ENCODE results near the gene PPP2R3B.

DNA sequence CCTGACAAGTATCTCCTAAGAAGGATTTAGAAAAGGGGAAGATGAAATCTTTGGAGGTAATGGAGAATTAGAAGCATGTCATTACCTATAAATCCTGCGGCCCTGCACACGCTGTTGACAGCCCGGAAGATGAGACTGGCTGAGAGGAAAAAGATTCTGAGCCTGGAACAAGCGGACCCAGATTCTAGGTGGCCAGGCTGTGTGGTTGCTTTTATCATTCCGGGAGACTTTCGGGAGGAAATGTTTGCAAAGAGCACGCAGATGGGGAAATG is 5.8 kb upstream of the PPP2R3B start:
- TF ChIP-seq CTCF (IDR thresholded peaks at IDR 0.05; ENCODE audit: low read depth, low read length) = no peak
- no peak for TF ChIP-seq EZH2phosphoT487 (IDR thresholded peaks at IDR 0.05; ENCODE audit: low read depth)
